GM10266 (cell line): ENCODE results near the gene HIGD1C.
"Not testable (repeated sequence)": the region's sequence is repeated elsewhere in the genome, so short reads cannot be mapped to it uniquely, and the experiment has no call there.

Experiments
- DNase-seq: peaks from one replicate; pipeline ENCODE4 v3.0.0; 2012; ENCODE audit errors: extremely low spot score
- CTCF ChIP-seq: IDR thresholded peaks from 2 replicates; pipeline ENCODE4 v1.5.1; 2012; ENCODE audit warnings: mild to moderate bottlenecking, low read depth; ENCODE audit not compliant: control insufficient read depth, insufficient read depth; ENCODE audit errors: missing control alignments

HIGD1C gene

GRCh38 chr12:51009056-51009440 is 56.7 kb downstream of the HIGD1C start:
- DNase-seq: no peak
- no peak for TF ChIP-seq CTCF

GRCh38 chr12:51011955-51012354 is 59.6 kb downstream of the HIGD1C start:
- no peak for DNase-seq
- no peak for TF ChIP-seq CTCF

- no peak for DNase-seq
- no peak for TF ChIP-seq CTCF
Measured at GRCh38 chr12:51012570-51013236, 60.4 kb downstream of the HIGD1C start.

GRCh38 chr12:51013441-51013840 is 61.1 kb downstream of the HIGD1C start:
- no peak for TF ChIP-seq CTCF
- no peak for DNase-seq

- not testable (repeated sequence) for DNase-seq
Measured at GRCh38 chr12:51014467-51014866, 62.1 kb downstream of the HIGD1C start.

GRCh38 chr12:51017452-51017851 is 65.1 kb downstream of the HIGD1C start:
- DNase-seq: no peak
- TF ChIP-seq CTCF: no peak

- TF ChIP-seq CTCF: no peak
Measured at GRCh38 chr12:51018956-51019355, 66.6 kb downstream of the HIGD1C start.

GRCh38 chr12:51019927-51020326 is 67.6 kb downstream of the HIGD1C start:
- no peak for DNase-seq
- no peak for TF ChIP-seq CTCF

More at GRCh38 chr12:51018956-51019355, 66.6 kb downstream of the HIGD1C start:
- no peak for DNase-seq
